Measurements from ENCODE around the gene ABHD16B. TPM values are rescaled to one million over a fixed set of nuclear protein-coding genes. Genes with fewer than 3 reads are reported as not detected.

The ABHD16B gene
- not detected for polyA plus RNA-seq (ENCODE audit: insufficient read length)

- DNase-seq = no peak
Measured at GRCh38 chr20:63861365-63861934, at the start of gene ABHD16B. TSS of gene ABHD16B (plus strand) at chr20:63861498. CDS start at chr20:63861541, 43 bp downstream.

GRCh38 chr20:63814891-63815614 is 46.2 kb upstream of the ABHD16B start:
- no peak for DNase-seq

GRCh38 chr20:63815615-63816253 is 45.6 kb upstream of the ABHD16B start:
- no peak for DNase-seq

GRCh38 chr20:63819224-63819921 is 41.9 kb upstream of the ABHD16B start:
- DNase-seq = no peak

- no peak for DNase-seq
Measured at GRCh38 chr20:63821811-63822210, 39.5 kb upstream of the ABHD16B start.

GRCh38 chr20:63822276-63822696 is 39.0 kb upstream of the ABHD16B start:
- DNase-seq = no peak

- DNase-seq = no peak
Measured at GRCh38 chr20:63823691-63824311, 37.5 kb upstream of the ABHD16B start.

- no peak for DNase-seq
Measured at GRCh38 chr20:63825331-63826118, 35.8 kb upstream of the ABHD16B start.

GRCh38 chr20:63826753-63827152 is 34.5 kb upstream of the ABHD16B start:
- DNase-seq = no peak

- DNase-seq = no peak
Measured at GRCh38 chr20:63828124-63828523, 33.2 kb upstream of the ABHD16B start.

GRCh38 chr20:63828545-63828944 is 32.8 kb upstream of the ABHD16B start:
- DNase-seq = no peak

GRCh38 chr20:63828951-63829350 is 32.3 kb upstream of the ABHD16B start:
- DNase-seq = no peak

- DNase-seq = no peak
Measured at GRCh38 chr20:63829603-63829944, 31.7 kb upstream of the ABHD16B start.

- DNase-seq = no peak
Measured at GRCh38 chr20:63829945-63830835, 31.1 kb upstream of the ABHD16B start.

- no peak for DNase-seq
Measured at GRCh38 chr20:63830841-63831588, 30.3 kb upstream of the ABHD16B start, which contains the start of gene ZBTB46. TSS of gene ZBTB46 (minus strand) at chr20:63831264. CDS start at chr20:63790757, 40,507 bp downstream.

GRCh38 chr20:63831646-63831992 is 29.7 kb upstream of the ABHD16B start:
- DNase-seq = no peak

GRCh38 chr20:63831993-63832686 is 29.2 kb upstream of the ABHD16B start:
- DNase-seq = no peak

GRCh38 chr20:63833776-63834490 is 27.4 kb upstream of the ABHD16B start:
- DNase-seq = no peak

GRCh38 chr20:63834491-63834880 is 26.8 kb upstream of the ABHD16B start:
- no peak for DNase-seq

All from hindlimb muscle (tissue), 1 donor.